ENCODE results near the gene WDR86.

Gene WDR86

DNA sequence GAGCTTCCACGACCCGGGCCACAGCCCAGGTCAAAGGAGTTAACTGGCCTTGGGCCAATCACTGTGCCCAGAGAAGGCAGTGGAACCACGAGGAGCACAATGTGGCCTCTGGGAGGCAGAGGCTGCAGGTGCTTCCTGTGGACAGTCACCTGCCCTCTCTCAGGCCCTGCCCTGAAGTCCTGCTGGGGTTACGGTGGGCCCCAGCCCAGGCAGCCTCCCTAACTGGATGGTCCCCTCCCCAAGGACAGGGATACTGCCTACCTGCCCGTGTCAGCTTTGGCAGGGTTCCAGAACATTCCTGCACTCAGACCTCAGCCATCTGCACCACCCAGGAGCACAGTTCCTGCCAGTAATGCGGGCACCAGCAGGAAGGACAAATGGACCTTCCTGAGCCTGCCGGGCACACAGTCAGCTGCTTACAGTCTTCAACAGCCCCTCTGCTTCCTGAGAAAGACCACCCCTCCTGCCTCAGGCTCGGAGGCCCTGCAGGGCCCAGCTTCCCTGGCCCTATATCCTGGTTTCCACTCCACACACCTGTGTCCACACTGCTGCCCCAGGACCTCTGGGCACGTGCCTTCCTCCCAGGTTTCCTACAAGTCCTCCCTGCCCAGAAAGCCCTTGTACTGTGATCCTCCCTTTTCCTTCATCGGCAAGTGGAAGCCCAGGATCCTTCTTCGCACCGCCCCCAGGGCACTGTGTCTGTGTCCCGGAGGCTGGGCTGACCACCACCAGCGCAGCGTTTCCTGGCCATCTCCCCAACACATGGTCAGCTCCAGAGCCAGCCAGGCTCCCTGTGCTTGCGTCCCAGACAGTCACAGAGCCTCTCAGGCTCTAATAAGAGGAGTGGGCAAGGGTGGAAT lies 23.3 kb downstream of the WDR86 start:
- Histone ChIP-seq H3K9me3 (ENCODE audit: low read length) (no peaks in the 10 kb centered on the region), H3K79me2 (ENCODE audit: insufficient read depth, low read length) (no peaks in the 10 kb centered on the region), H3K27me3 (ENCODE audit: insufficient read depth, low read length) (peaks cover 19% of the 10 kb centered on the region), H3K36me3 (ENCODE audit: insufficient read depth, low read length) (no peaks in the 10 kb centered on the region), H3K4me1 (ENCODE audit: insufficient read depth, low read length, severe bottlenecking) (no peaks in the 10 kb centered on the region), H3F3A (ENCODE audit: insufficient read depth, low read length) (no peaks in the 10 kb centered on the region), H3K9ac (ENCODE audit: low read length) (no peak overlapping the region), H3K9me2 (ENCODE audit: low read depth, low read length) (no peaks in the 10 kb centered on the region), H3K4me3 (ENCODE audit: low read depth, low read length, poor library complexity, severe bottlenecking) (no peak overlapping the region), H2AFZ (ENCODE audit: low read length) (no peak overlapping the region), H3K27ac (ENCODE audit: low read depth, low read length, poor library complexity, severe bottlenecking) (no peak overlapping the region), H3K4me2 (ENCODE audit: low read length) (no peak overlapping the region), H4K20me1 (ENCODE audit: insufficient read depth, low read length) (no peaks in the 10 kb centered on the region)
- no peak for TF ChIP-seq EZH2 (IDR thresholded peaks at IDR 0.05; ENCODE audit: borderline replicate concordance, low read length)
- TF ChIP-seq, protein P1, sequence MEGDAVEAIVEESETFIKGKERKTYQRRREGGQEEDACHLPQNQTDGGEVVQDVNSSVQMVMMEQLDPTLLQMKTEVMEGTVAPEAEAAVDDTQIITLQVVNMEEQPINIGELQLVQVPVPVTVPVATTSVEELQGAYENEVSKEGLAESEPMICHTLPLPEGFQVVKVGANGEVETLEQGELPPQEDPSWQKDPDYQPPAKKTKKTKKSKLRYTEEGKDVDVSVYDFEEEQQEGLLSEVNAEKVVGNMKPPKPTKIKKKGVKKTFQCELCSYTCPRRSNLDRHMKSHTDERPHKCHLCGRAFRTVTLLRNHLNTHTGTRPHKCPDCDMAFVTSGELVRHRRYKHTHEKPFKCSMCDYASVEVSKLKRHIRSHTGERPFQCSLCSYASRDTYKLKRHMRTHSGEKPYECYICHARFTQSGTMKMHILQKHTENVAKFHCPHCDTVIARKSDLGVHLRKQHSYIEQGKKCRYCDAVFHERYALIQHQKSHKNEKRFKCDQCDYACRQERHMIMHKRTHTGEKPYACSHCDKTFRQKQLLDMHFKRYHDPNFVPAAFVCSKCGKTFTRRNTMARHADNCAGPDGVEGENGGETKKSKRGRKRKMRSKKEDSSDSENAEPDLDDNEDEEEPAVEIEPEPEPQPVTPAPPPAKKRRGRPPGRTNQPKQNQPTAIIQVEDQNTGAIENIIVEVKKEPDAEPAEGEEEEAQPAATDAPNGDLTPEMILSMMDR (IDR thresholded peaks at IDR 0.05; ENCODE audit: low read length) = no peak

DNA sequence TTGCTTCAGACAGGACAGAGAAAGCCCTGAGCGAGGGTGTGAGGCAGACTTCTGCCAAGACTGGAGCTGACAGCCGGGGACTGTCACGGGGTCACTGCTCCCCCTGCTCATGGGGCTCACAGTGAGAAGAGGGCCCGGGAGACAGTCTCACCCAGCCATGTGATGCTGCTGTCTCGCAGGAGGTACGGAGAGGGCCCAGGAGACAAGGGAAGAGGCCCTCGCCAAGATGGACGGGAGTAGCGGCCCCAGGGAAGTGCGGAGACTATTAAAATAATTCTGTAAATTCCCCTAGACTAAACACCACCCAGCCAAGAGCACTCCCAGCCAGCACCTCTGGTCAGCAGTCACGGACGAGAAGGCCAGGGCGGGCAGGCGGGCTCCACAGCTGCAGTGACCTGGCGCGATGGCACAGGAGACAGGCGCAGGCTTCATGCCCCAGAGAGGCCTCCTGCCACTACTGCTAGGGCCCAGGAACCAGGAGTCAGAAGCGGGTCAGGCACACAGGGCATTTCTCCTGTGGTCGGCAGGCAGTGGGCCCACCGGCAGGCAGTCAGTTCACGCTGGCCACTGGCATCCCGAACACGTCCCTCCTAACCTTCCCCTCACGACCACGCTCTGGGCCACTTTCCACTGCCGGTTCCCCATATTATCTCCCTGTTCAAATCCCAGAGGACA lies 24.1 kb downstream of the WDR86 start:
- Histone ChIP-seq H4K20me1 (ENCODE audit: insufficient read depth, low read length) (no peaks in the 10 kb centered on the region), H3K79me2 (ENCODE audit: insufficient read depth, low read length) (no peaks in the 10 kb centered on the region), H3F3A (ENCODE audit: insufficient read depth, low read length) (no peaks in the 10 kb centered on the region), H3K4me2 (ENCODE audit: low read length) (no peak overlapping the region), H3K4me3 (ENCODE audit: low read depth, low read length, poor library complexity, severe bottlenecking) (no peak overlapping the region), H2AFZ (ENCODE audit: low read length) (no peak overlapping the region), H3K9me3 (ENCODE audit: low read length) (no peaks in the 10 kb centered on the region), H3K27me3 (ENCODE audit: insufficient read depth, low read length) (peaks cover 19% of the 10 kb centered on the region), H3K9ac (ENCODE audit: low read length) (no peak overlapping the region), H3K9me2 (ENCODE audit: low read depth, low read length) (no peaks in the 10 kb centered on the region), H3K4me1 (ENCODE audit: insufficient read depth, low read length, severe bottlenecking) (peaks cover 7% of the 10 kb centered on the region), H3K27ac (ENCODE audit: low read depth, low read length, poor library complexity, severe bottlenecking) (no peak overlapping the region), H3K36me3 (ENCODE audit: insufficient read depth, low read length) (no peaks in the 10 kb centered on the region)
- no peak for TF ChIP-seq EZH2 (IDR thresholded peaks at IDR 0.05; ENCODE audit: borderline replicate concordance, low read length)
- TF ChIP-seq, protein P1 (IDR thresholded peaks at IDR 0.05; ENCODE audit: low read length) = no peak

DNA sequence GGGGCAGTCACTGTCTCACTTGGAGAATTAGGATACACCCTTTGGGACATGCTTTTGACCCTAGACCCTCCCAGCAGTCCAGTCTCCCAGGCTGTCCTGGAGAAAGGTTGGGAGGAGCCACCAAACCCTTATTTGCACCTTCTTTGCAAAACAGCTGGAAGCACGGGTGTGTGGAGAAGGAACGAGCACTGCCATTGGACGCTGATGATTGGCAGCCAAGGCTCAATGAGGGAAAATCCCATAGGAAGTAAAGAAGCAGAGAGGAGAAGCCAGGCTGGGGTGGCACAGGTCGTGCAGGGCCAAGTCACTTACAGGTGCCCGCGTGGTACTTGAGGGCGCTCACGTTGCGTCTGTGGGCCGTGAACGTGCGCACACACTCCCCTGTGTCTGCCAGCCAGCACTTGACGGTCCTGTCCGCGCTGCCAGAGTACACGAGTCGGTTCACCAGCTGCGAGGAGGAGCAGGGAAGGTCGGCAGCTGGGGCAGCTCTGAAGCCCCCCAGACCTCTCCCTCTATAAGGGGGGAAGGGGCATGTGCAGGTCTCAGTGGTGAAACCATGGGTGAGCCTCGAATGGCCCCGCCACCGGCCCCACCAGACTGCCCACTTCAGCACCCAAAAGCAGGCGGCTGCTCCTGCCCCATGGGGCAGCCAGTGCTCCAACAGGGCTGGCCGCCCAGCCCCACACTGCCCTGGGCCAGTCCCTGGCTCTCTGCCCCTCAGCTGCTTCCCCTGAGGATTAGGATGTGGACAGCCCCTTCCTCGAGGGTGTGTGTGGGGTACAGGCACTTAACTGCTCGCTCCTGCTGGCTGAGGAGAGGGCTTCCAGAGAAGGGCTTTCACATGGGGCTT lies 24.8 kb downstream of the WDR86 start:
- H3K9ac ChIP-seq (ENCODE audit: low read length) = no peak overlapping the region
- no peak overlapping the region for H3K4me3 ChIP-seq (ENCODE audit: low read depth, low read length, poor library complexity, severe bottlenecking)
- no peak overlapping the region for H2AFZ ChIP-seq (ENCODE audit: low read length)
- H3K9me3 ChIP-seq (ENCODE audit: low read length) = no peaks in the 10 kb centered on the region
- H3K4me1 ChIP-seq (ENCODE audit: insufficient read depth, low read length, severe bottlenecking) = peaks cover 10% of the 10 kb centered on the region
- no peak overlapping the region for H3K27ac ChIP-seq (ENCODE audit: low read depth, low read length, poor library complexity, severe bottlenecking)
- H3F3A ChIP-seq (ENCODE audit: insufficient read depth, low read length) = no peaks in the 10 kb centered on the region
- H3K4me2 ChIP-seq (ENCODE audit: low read length) = no peak overlapping the region
- no peaks in the 10 kb centered on the region for H3K36me3 ChIP-seq (ENCODE audit: insufficient read depth, low read length)
- H4K20me1 ChIP-seq (ENCODE audit: insufficient read depth, low read length) = no peaks in the 10 kb centered on the region
- no peak for TF ChIP-seq EZH2 (IDR thresholded peaks at IDR 0.05; ENCODE audit: borderline replicate concordance, low read length)
- TF ChIP-seq, protein P1 (IDR thresholded peaks at IDR 0.05; ENCODE audit: low read length) = no peak
- H3K27me3 ChIP-seq (ENCODE audit: insufficient read depth, low read length) = peaks cover 23% of the 10 kb centered on the region
- no peaks in the 10 kb centered on the region for H3K79me2 ChIP-seq (ENCODE audit: insufficient read depth, low read length)
- no peaks in the 10 kb centered on the region for H3K9me2 ChIP-seq (ENCODE audit: low read depth, low read length)
